COLO829 (cell line): Measurements from ENCODE around the gene MAN1C1.

Experiments
- DNase-seq: peaks from one replicate; pipeline ENCODE4 v3.0.0; 2012; ENCODE audit warnings: low spot score

The MAN1C1 gene

DNA sequence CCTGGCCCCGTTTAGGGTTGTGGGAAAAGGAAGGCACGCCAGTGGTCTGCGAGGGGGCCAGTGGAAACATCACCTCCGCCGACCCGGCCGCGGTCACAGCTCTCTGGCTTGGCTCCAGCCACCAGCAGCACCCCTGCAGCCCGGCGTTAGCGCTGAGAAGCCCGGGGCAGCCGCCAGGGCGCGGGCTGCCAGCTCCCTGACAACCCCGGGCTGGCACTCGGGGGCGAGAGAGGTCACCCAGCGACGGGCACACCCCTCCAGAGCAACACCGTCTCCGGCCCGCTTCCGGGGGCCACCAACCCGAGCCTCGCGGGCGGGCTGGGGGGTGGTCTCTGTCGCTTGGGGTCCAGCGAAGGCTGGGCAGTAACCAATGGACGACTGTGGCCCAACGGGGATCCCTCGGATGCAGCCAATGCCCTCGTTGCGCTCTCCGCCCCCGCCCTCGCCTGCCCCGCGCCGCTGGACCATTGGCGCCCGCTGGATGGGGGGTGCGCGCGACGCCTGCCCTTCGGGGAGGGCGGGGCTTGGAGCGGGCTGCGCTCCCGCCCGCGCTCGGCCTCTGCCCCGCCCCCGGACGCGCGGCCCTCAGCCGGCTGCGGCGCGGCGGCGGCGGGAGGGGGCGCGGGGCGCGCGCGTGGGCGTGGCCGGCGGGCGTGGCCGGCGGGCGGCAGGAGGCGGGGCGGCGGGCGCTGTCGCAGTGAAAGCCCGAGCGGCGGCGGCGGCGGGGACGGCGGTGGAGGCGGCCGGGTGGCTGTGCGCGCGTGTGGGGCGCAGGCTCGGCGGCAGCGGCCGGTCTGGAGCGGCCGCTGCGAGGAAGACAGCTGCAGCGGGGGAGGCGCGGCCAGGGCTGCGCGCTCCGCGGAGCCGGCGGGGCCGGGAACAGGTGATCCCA, at the start of gene MAN1C1:
Gene MAN1C1, plus strand, starts transcription at position 697 of the 892 bp plus-strand sequence. CDS start 1,007 bp downstream, outside the sequence.
- DNase-seq, result peak; percentile 76

DNA sequence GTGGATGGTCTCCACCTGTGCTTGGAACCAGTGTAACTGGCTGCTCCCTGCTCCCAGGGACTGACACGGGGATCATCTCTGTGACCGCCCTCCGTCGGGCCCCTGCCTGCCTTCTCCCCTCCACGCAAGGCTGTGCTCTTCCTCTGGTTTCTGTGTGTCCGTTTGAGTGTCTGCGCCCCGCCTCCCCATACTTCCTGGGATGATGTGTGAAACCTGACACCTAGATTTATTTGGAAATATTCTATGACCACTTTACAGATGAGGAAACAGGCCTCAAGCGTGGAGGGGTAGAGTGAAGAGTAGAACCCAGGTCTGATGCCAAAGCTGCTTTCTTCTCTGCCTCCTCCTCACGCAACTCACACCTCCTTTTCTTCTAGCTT, 48.9 kb upstream of the MAN1C1 start:
- no peak for DNase-seq

DNA sequence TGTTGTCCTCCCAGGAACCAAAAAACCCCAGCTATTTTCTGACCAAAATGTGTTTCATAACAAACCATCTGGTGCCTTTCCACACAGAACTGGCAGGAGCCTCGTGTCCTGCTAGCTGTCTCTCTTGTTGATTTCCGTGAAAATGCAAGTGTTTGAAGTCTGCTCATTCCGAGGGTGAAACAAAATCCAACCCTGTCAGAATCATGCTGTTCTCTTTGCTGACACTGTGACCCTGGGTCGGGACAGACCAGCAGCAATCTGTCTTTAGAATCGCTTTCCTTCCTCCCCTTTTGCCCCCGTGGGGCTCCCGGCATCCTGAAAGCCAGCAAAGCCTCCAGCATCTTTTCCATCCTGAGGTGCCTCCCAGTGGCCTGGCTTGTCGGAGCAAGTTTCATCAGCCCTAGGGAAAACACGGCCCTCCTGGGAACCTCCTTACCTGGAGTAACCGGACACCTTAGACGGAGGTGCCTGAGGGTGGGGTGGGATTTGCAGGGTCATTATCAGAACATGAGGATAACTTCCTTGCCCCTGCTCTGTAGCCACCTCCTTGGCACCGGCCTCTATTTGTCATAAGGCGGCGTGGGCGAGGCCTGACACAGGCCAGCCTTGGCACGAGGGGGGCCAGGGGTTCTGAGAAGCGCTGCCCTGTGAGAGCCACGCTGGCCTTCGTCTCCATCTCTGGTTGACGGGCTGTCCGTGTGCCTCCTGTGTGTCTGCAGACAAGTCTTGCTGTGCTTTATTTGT, 48.3 kb upstream of the MAN1C1 start:
- DNase-seq, result no peak

DNA sequence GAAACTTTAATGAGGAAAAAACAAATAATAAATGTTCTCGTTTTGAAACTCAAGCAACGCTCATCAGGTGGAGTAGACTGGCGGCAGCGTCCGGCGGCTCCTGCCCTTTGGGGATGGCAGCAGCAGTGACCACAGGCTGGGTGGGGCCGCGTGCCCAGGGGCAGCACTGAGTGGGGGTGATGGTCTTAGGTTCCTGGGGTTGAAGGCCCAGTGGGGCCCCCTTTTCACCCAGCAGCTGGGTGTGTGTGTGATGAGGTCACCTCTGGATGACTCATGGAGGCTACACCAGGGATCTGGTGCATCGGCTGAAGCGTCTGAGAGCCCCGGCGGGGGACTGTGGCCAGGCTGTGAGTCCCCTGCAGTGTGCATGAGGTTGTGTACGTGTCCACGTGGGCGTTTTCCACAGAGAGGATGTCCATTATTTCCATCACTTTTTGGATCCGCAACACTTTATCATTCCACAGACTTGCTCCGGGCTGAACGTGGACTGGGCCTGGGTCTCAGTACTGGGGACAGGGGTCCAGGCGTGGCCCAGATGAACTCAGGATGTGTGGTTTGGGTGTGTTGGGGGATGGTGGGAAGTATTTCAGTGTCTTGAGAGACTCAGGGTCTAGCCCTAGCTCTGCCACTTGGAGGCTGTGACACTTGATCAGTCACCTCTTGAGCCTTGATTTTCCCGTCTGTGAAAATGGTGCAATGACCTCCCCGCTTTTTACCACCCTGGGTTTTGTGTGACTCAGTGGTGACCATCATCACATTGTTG, 47.6 kb upstream of the MAN1C1 start:
- peak; percentile 48 for DNase-seq

DNA sequence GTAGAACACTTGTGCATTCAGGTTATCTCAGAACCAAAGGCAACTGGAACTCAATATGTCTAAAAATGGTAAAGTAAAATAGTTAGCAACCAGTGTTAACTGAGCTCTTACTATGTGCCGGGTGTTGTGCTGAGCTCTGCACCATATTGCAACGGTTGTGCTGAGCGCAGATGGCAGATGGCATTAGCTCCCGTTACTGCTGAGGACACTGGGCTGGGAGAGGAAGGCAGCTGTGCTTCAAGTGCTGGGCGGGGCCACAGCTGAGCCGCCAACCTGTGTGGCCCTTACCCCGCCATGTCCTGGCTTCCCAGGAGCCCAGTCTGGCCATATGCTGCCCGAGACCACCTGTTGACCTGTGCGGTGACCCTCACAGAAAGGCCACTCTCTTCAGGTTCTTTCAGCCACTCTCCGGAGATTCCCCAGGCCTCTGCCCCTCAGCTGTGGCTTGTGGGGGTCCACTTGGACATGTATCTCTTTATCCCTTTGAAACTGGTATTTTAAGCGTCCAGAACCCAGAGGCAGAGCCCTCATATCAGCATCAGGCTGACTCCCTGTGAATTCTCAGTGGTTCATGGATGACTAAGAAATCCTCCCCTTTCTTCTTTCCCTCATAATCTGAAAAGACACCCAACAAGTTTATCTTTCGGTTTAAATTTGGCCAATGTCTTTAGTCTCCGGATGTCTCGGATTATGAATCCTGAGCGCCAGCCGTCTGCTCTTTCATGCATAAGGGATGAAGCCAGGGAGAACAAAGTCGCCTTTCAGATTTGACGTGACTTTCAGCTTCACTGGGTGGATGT, 46.8 kb upstream of the MAN1C1 start:
- peak; percentile 81 for DNase-seq

DNA sequence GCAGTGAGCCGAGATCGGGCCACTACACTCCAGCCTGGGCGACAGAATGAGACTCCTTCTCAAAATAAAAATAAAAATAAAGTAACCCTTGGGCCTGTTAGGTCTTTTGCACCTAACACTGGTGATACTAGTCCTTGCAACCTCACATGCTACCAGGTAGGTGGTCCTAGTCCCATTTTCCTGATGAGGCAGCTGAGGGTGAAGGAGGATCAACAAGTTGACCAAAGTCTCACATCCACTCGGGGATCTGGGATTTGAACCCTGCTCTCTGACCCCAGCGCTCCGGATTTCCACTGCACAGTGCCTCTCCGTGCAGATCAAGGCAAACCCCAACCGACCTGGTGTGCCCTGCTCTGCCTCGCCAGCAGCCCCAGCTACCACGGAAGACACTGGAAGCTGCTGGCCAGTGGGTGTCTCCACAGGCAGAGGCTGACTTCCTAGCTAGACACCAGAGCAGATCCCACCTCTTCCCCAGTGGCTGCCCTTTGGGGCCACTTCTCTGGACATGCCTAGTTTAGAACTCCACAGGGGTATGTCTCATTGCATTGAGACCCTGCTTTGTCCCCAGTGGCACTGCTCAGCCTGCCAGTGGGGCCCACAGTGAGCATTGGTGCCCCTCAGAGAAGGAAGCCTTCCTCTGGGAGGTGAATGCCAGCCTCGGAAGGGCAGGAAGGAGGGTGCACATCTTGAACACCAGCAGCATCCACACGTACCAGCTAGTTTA, 45.6 kb upstream of the MAN1C1 start:
- DNase-seq, result no peak

DNA sequence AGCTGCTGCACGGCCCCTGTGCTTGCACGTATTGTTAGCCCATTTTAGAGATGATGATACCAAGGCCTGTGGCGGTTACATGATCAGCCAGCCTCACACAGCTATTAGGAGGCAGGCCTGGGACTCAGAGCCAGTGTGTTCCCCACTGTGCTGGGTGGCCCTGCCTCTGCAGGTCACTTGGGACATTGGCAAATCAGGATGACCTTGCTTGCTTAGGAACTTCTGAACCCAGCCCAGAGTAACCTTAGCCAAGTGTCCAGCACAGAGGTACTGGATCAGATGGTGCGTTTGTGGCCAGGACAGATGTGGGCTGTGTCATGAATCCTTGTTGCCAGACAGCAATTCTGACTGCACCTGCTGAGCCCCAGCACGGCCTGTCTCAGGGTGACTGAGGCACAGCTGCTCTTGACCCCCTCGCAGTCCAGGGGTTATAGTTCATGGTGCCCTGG, 45.0 kb upstream of the MAN1C1 start:
- DNase-seq, result no peak

DNA sequence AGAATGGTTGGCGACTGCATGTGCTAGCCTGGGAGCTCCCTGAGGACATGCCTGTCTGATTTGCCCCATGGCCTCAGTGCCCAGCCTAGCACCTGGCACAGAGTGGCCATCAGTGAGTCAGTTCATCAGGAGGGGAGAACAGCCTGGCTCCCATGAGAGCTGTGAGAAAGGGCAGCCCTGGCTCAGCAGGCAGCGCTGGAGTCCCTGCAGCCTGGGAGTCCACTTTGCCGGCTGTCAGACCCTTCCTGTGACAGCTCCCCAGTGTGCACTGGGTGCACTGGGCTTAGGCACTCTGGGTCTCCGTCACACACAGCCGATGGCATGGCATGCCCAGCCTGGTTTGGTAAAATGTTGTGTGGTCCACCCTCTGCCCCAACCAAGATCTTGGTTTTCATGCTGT, 44.5 kb upstream of the MAN1C1 start:
- no peak for DNase-seq

DNA sequence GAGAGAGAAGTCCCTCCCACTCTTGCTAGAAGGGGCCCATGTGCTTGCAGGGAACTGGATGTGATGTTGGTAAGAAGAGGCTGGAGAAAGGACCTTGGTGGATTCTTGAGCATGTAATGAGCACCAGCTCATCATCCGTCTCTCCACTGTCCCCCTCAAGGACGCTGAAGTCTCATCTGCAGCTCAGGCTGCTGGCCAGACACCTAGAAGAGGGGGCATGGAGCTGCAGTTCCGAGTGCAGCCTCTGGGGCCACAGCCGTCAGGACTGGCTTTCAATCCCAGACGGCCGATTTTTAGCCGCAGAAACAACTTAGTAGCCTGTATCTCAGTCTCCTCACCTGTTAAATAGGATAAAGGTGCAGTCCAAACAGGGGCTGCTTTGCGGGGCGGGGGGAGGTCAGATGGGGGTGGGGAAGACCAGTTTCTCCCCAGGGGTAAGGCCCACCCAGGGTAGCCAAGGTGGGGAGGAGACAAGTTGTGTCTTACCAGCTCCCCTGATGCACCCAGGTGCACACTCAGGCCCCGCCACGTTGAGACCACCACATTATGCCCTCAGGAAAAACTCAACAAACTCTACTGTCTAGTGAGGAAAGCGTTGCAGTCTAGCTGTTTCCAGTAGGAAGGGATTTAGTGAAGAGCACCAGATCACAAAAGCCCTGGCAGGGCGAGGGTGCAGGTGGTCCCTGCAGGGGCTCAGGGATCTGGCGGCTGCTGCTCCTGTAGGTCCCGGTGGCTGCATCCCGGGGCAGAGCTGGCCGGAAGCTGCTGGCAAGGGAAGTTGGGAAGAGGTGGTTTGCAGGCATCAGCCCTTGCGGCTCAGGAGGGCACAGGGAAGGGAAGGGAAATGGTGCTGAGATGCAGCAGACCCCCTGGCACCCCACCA, 43.6 kb upstream of the MAN1C1 start:
- DNase-seq, result peak; percentile 45

DNA sequence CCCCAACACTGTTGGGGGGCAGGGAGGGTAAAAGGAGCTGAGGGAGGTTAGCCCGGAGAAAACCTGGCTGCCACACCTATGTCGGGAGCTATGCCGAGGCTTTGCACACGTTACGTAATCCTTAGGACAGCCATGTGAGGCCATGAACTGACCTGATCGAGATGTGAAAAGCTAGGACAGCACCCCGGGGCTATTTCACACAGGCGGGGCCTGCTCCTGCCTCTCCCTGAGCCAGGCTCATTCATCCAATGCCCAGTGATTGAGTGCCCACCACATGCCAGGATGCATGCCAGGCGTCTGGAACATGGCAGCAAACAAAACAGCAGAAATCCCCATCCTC, 43.0 kb upstream of the MAN1C1 start:
- no peak for DNase-seq

DNA sequence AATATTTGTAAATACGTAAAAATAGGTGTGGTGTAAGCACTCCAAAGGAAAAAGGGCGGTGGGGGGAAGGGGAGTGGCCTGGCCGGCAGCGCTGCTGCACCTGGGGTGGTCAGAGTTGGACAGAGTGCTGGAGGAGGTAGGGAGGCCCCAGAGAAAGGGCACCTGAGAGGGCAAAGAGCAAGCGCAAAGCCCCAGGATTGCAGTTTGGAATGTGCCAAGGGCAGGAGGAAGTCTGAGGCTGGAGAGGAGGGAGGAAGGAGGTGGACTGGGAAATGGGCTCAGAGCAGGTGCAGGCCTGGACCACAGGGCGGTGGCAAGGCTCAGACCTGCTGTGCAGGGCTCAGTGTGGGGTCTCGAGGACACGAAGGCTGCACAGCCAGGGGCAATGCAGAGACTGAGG, 42.6 kb upstream of the MAN1C1 start:
- DNase-seq, result no peak

DNA sequence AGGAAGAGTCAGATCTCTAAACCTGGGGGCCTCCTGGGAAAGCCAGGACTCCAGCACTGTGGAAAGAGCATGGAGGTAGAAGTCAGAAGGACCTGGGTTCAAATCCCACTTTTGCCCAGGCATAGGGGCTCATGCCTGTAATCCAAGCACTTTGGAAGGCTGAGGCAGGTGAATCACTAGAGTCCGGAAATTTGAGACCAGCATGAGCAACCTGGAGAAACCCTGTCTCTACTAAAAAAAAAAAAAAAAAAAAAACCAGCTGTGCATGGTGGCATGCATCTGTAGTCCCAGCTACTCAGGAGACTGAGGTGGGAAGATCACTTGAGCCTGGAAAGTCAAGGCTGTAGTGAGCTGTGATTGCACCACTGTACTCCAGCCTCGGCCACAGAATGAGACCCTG, 41.4 kb upstream of the MAN1C1 start:
- DNase-seq, result no peak

DNA sequence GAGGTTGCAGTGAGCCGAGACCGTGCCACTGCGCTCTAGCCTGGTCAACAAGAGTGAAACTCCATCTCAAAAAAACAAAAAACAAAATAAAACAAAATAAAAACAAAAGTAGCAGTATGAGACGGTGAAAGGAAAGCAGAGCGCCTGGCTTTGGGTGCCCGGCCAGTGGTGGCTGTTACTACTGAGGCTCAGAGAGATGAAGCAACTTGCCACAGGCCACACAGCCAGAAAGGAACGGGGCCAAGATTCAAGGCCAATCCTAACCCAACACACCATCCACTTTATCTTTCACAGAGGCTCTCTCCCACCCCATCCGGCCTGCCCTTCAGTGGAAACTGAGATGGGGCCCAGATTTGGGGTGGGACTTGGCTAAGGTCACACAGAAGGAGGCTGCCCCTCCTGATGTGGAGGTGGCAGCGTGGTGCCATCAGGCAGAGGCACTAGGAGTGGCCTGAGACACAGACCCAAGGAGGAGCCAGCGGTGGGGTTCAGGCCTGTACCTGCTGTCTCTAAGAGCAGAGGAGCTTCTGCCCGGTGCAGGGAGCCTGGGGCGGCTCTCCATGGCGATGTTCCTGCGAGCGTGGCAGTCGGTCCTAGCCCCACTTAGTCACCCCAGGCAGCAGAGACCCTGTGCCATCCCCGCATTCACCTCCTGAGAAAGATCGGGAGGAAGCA, 40.0 kb upstream of the MAN1C1 start:
- no peak for DNase-seq

DNA sequence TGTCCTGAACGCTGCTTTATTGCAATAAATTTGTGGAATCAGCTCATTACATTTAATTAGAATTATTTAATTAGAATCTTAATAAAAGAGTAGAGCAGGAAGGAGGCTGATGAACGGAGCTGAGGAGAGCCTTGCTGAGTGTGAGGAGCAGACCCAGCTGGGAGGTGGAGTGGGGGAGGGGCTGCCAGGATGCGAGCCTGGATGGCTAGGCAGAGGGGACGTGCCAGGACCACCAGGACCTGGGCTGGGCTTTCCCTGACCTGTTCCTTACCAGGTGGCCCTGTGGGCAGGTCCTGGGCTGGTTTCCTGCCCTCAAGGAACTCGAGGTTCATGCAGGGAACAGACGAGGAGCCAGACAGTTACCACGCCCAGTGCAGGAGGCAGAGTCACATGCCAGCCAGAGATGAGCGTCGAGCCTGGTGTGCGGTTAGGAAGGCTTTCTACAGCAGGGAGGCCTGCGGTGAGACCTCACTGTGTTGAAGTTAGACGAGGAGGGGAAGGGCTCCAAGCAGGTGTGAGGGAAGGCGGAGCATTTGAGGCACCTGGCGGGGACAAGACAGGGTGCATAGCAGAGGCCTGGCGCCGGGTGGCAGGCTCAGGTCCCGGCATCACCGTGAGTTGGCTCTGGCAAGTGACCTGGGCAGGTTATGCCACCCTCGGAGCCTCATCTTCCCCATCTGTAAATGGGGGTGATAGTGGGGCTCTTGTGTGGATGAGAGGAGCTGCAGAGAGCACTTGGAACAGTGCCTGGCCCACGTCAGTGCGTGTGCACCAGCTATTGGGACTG, 39.3 kb upstream of the MAN1C1 start:
- DNase-seq, result no peak

DNA sequence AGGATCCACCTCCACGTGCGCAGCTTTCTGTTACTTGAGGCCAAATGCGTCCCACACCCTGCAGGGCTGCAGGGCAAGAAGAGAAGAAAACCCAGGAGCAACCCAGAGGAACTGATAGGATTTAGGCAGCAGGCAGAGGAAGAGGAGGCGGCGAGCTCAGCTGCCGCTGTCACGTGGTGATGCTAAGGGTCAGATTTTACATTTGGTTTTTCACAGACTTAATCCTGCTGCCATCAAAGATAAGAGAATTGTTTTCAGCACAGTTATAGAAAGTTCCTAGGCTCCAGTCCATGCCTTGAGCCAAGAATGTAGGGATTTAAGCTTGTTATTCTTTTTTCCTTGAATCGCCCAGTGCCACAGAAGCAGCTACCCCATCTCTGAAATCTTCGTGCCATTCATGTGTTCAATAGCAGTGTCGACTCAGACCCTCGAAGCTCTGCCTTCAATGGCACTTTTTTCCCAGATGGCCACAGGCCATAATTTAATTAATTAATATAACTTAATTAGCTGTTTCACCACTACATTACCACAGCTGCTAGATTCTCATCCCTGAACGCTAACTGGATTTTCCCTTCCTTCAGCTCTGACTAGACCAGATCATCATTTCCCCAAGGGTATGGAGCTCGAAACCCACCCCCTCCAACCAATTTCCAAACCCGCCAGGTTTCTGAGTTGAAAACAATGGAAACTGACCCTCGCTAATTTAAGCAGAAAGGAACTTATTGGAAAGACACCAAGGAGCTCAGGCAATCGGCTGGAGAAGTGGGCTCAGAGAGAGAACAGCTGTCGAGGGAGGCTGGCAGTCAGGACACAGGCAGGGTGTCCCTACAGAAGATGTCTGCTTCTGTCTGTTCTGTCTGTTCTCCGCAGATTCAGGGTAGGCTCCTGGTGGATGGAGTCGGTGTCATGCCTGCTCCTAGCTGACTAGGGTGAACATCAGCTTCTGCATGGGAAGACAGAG, 37.0 kb upstream of the MAN1C1 start:
- no peak for DNase-seq

DNA sequence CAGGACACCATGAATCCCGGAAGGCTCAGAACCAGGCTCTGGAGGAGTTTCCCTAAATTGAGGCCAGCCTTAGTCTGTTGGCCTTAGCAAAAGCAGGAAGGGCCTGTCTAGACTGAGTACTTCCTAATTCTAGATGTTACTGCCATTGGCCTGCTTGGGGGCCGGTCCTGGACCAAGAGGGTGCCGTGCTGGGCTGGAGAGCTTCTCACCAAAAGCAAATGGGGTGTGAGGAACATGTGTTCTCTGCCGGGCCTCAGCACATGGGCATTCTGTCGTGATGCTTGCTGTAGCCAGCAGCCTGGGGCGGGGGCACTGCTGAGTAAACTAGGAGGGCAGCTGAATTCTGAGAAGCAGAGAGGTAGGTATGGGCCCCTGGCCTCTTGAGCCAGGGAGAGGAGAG, 35.7 kb upstream of the MAN1C1 start:
- no peak for DNase-seq

DNA sequence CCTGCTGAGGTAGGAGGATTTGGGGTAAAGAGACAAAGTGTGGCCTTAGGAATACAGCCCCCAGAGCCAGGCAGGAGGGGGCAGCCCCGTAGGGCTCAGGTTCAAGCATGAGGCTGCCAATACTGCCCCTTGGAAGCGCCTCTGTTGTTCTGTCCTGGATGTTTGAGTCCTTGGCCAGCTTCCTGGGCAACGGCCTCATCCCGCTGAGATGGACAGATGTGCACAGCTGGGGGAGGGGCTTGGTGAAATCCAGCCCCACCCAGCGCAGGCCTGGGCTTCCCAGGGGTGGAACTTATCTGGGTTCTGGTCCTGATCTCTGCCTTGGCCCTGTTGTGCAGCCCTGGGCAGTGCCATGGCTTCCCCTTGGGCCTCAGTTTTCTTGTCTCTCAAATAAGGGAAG, 34.8 kb upstream of the MAN1C1 start:
- DNase-seq, result no peak
